Muscle layer of duodenum (tissue), 2 donors: Measurements from ENCODE around the gene STRC.
"Not testable (repeated sequence)": the region's sequence is repeated elsewhere in the genome, so short reads cannot be mapped to it uniquely, and the experiment has no call there.

Experiments
- H3K27ac ChIP-seq: one replicate; pipeline ENCODE4 v1.7.0; 2013; ENCODE audit warnings: mild to moderate bottlenecking, low read length
- H3K27me3 ChIP-seq: one replicate; pipeline ENCODE4 v1.7.0; 2013; ENCODE audit warnings: low read depth, mild to moderate bottlenecking, control low read depth, low read length
- H3K36me3 ChIP-seq, 2 donors: one replicate each; pipeline ENCODE4 v1.7.0; 2013; ENCODE audit warnings: low read length in 2 of 2, control low read depth in 1 of 2, mild to moderate bottlenecking in 1 of 2; ENCODE audit not compliant: insufficient read depth in 2 of 2, control insufficient read depth in 1 of 2
- H3K4me1 ChIP-seq, 2 donors: one replicate each; pipeline ENCODE4 v1.7.0; 2013; ENCODE audit warnings: low read length in 2 of 2, mild to moderate bottlenecking in 2 of 2, control low read depth in 1 of 2, moderate library complexity in 1 of 2; ENCODE audit not compliant: insufficient read depth in 2 of 2, control insufficient read depth in 1 of 2
- H3K4me3 ChIP-seq, 2 donors: one replicate each; pipeline ENCODE4 v1.7.0; 2013; ENCODE audit warnings: low read length in 2 of 2, low read depth in 1 of 2, mild to moderate bottlenecking in 1 of 2
- H3K9me3 ChIP-seq, 2 donors: one replicate each; pipeline ENCODE4 v1.7.0; 2013; ENCODE audit warnings: low read length in 2 of 2, control low read depth in 1 of 2, mild to moderate bottlenecking in 1 of 2; ENCODE audit not compliant: control insufficient read depth in 1 of 2
- donor health status: healthy.

STRC gene

GRCh38 chr15:43617750-43618149 lies 850 bp downstream of the STRC start:
- H3K4me3 ChIP-seq, H3K4me1 ChIP-seq, H3K27me3 ChIP-seq, H3K9me3 ChIP-seq, H3K36me3 ChIP-seq, H3K27ac ChIP-seq: not testable (repeated sequence)

- H3K4me3 ChIP-seq, H3K27me3 ChIP-seq, H3K36me3 ChIP-seq, H3K4me1 ChIP-seq, H3K27ac ChIP-seq, H3K9me3 ChIP-seq: not testable (repeated sequence)
Observed at GRCh38 chr15:43602233-43602632, 16.4 kb downstream of the STRC start.

- H3K4me3 ChIP-seq, H3K27ac ChIP-seq, H3K36me3 ChIP-seq, H3K27me3 ChIP-seq, H3K9me3 ChIP-seq, H3K4me1 ChIP-seq: not testable (repeated sequence)
Observed at GRCh38 chr15:43600200-43600599, 18.4 kb downstream of the STRC start.

GRCh38 chr15:43599131-43599530 lies 19.5 kb downstream of the STRC start:
- not testable (repeated sequence) for H3K36me3 ChIP-seq, H3K4me1 ChIP-seq, H3K4me3 ChIP-seq, H3K9me3 ChIP-seq, H3K27ac ChIP-seq, H3K27me3 ChIP-seq

- H3K36me3 ChIP-seq, H3K27me3 ChIP-seq, H3K27ac ChIP-seq, H3K9me3 ChIP-seq, H3K4me3 ChIP-seq, H3K4me1 ChIP-seq: not testable (repeated sequence)
Observed at GRCh38 chr15:43593328-43594190, 25.0 kb downstream of the STRC start, which contains the start of gene CKMT1B. Gene CKMT1B, plus strand, starts transcription at chr15:43594027. Its CDS starts 192 bp downstream, at chr15:43594219.

GRCh38 chr15:43592841-43593240 lies 25.8 kb downstream of the STRC start:
- not testable (repeated sequence) for H3K4me1 ChIP-seq, H3K27me3 ChIP-seq, H3K4me3 ChIP-seq, H3K27ac ChIP-seq, H3K9me3 ChIP-seq, H3K36me3 ChIP-seq

- not testable (repeated sequence) for H3K4me3 ChIP-seq
Observed at GRCh38 chr15:43589778-43590466, 28.7 kb downstream of the STRC start, which contains the start of gene PPIP5K1. Gene PPIP5K1, minus strand, starts transcription at chr15:43590208. Its CDS starts 5,704 bp downstream, at chr15:43584504.

GRCh38 chr15:43574607-43575006 lies 44.0 kb downstream of the STRC start:
- H3K36me3 ChIP-seq, H3K27ac ChIP-seq, H3K27me3 ChIP-seq, H3K9me3 ChIP-seq, H3K4me1 ChIP-seq, H3K4me3 ChIP-seq: not testable (repeated sequence)

More at GRCh38 chr15:43589778-43590466, 28.7 kb downstream of the STRC start, which contains the start of gene PPIP5K1:
- H3K4me1 ChIP-seq, H3K27me3 ChIP-seq, H3K36me3 ChIP-seq, H3K27ac ChIP-seq, H3K9me3 ChIP-seq: not testable (repeated sequence)

- H3K4me1 ChIP-seq, H3K9me3 ChIP-seq, H3K4me3 ChIP-seq, H3K36me3 ChIP-seq, H3K27ac ChIP-seq, H3K27me3 ChIP-seq: not testable (repeated sequence)
Observed at GRCh38 chr15:43566615-43567014, 52.0 kb downstream of the STRC start.

- H3K36me3 ChIP-seq, H3K27ac ChIP-seq, H3K27me3 ChIP-seq, H3K4me1 ChIP-seq, H3K4me3 ChIP-seq, H3K9me3 ChIP-seq: not testable (repeated sequence)
Observed at GRCh38 chr15:43563793-43564192, 54.8 kb downstream of the STRC start.

- not testable (repeated sequence) for H3K36me3 ChIP-seq, H3K9me3 ChIP-seq, H3K4me3 ChIP-seq, H3K27ac ChIP-seq, H3K27me3 ChIP-seq, H3K4me1 ChIP-seq
Observed at GRCh38 chr15:43562753-43563152, 55.8 kb downstream of the STRC start.
